ENCODE measurements around the gene VEPH1. TPM values are rescaled to one million over a fixed set of nuclear protein-coding genes. Genes with fewer than 3 reads are reported as not detected.

Gene VEPH1
- total RNA-seq, 1 experiment from 2014 or later: 7.7 TPM

- Histone ChIP-seq H3K4ac (ENCODE audit: low read depth, low read length) (no peak overlapping the region), H2BK5ac (ENCODE audit: insufficient read length, low read length) (no peak overlapping the region), H3K18ac (ENCODE audit: insufficient read length, low read depth, low read length) (no peak overlapping the region), H4K8ac (replicated peaks; ENCODE audit: insufficient read length, low read depth, low read length) (no peak overlapping the region), H3K23me2 (ENCODE audit: insufficient read length, low read depth, low read length, poor library complexity, severe bottlenecking) (no peaks in the 10 kb centered on the region), H2AK5ac (ENCODE audit: insufficient read length, low read length) (no peak overlapping the region), H3K79me2 (ENCODE audit: insufficient read depth, low read length) (no peaks in the 10 kb centered on the region), H4K5ac (ENCODE audit: insufficient read length, low read depth, low read length) (no peak overlapping the region), H3K14ac (ENCODE audit: insufficient read depth, low read length) (no peak overlapping the region), H2BK120ac (ENCODE audit: low read depth, low read length, poor library complexity, severe bottlenecking) (no peak overlapping the region), H3K9ac (ENCODE audit: extremely low read depth, insufficient read length, low read length) (no peak overlapping the region), H4K91ac (ENCODE audit: insufficient read length, low read depth, low read length) (no peak overlapping the region), H3K23ac (ENCODE audit: insufficient read length, low read depth, low read length) (no peak overlapping the region), H2AFZ (ENCODE audit: low read length) (no peak overlapping the region), H2BK20ac (ENCODE audit: low read depth, low read length, poor library complexity, severe bottlenecking) (no peak overlapping the region), H3K79me1 (ENCODE audit: insufficient read depth, low read depth, low read length, poor library complexity, severe bottlenecking) (no peaks in the 10 kb centered on the region), H3K4me1 (ENCODE audit: insufficient read depth, low read length) (no peaks in the 10 kb centered on the region), H4K20me1 (ENCODE audit: control insufficient read depth, insufficient read depth, insufficient read length) (no peaks in the 10 kb centered on the region), H3T11ph (ENCODE audit: low read length) (no peak overlapping the region), H3K27ac (ENCODE audit: insufficient read length, low read depth, low read length) (no peak overlapping the region), H3K9me3 (ENCODE audit: control insufficient read depth, low read depth, low read length) (no peaks in the 10 kb centered on the region), H3K4me2 (ENCODE audit: insufficient read depth, insufficient read length, low read length) (no peak overlapping the region), H3K56ac (ENCODE audit: insufficient read length, low read depth, low read length) (no peak overlapping the region), H3K27me3 (ENCODE audit: insufficient read depth, low read length) (no peaks in the 10 kb centered on the region), H2BK15ac (ENCODE audit: low read depth, low read length) (no peak overlapping the region), H2BK12ac (ENCODE audit: insufficient read length, low read depth, low read length) (no peak overlapping the region)
- Mint-ChIP-seq H3K36me3 (ENCODE audit: insufficient read depth in 1 of 3, low read depth in 3 of 3) (no peaks in the 10 kb centered on the region), H3K4me1 (0 out of 4 replicates have a peak, but pooled peaks cover 0 to 2% of the 10 kb centered on the region in 2 experiments), H3K27me3 (ENCODE audit: low read depth) (no peaks in the 10 kb centered on the region), H3K27ac (no peak overlapping the region), H3K9me3 (no peaks in the 10 kb centered on the region), H3K4me3 (no peak overlapping the region)
- no peak for DNase-seq
- no CpG with 5 or more reads among the region's 1 CpG for WGBS (ENCODE audit: extremely low coverage, insufficient read length, low lambda C conversion rate)
- no peak for TF ChIP-seq CTCF (conservative IDR thresholded peaks at IDR 0.05)
Observed at GRCh38 chr3:157284688-157285087, 218.5 kb downstream of the VEPH1 start.
